ENCODE results near the gene TYRP1. TPM values are rescaled to one million over a fixed set of nuclear protein-coding genes. Genes with fewer than 3 reads are reported as not detected.
"Not testable (repeated sequence)": the region's sequence is repeated elsewhere in the genome, so short reads cannot be mapped to it uniquely, and the experiment has no call there.

TYRP1 gene
- total RNA-seq, 4 donors from 2014 or later: 27.6 to 85.6 (median 53.5) TPM

- no peak overlapping the region for H3K4me3 ChIP-seq (ENCODE audit: low read depth, poor library complexity, severe bottlenecking)
- 80 to 88% methylated on average over 2 of the region's 2 CpGs for WGBS, 2 donors
- DNase-seq (ENCODE audit: low spot score in 2 of 2): no peak
- intact Hi-C loops (cut with DNase I; ENCODE audit: low total_unique reads): no loop called here
- TF ChIP-seq POLR2A (IDR thresholded peaks at IDR 0.05): no peak
- no peak for TF ChIP-seq CTCF (IDR thresholded peaks at IDR 0.05)
Measured at GRCh38 chr9:12670006-12670405, 23.2 kb upstream of the TYRP1 start.

- intact Hi-C loops (cut with DNase I; ENCODE audit: low total_unique reads): no loop called here
- TF ChIP-seq CTCF (IDR thresholded peaks at IDR 0.05): no peak
- no peak for TF ChIP-seq POLR2A (IDR thresholded peaks at IDR 0.05)
- 81 to 90% methylated on average over 5 of the region's 5 CpGs for WGBS, 2 donors
- H3K4me3 ChIP-seq (ENCODE audit: low read depth, poor library complexity, severe bottlenecking): no peak overlapping the region
- DNase-seq (ENCODE audit: low spot score in 2 of 2): no peak
Measured at GRCh38 chr9:12674961-12675360, 18.2 kb upstream of the TYRP1 start.

- WGBS, 2 donors: 96 to 98% methylated on average over 11 of the region's 11 CpGs
- H3K4me3 ChIP-seq (ENCODE audit: low read depth, poor library complexity, severe bottlenecking); intact Hi-C loops (cut with DNase I; ENCODE audit: low total_unique reads); DNase-seq (ENCODE audit: low spot score in 2 of 2): not testable (repeated sequence)
Measured at GRCh38 chr9:12677462-12678126, 15.6 kb upstream of the TYRP1 start.

GRCh38 chr9:12680341-12680740 lies 12.8 kb upstream of the TYRP1 start:
- WGBS, 2 donors: 6 to 23% methylated on average over 2 of the region's 2 CpGs
- no peak for DNase-seq (ENCODE audit: low spot score in 2 of 2)
- TF ChIP-seq POLR2A (IDR thresholded peaks at IDR 0.05): no peak
- TF ChIP-seq CTCF (IDR thresholded peaks at IDR 0.05): no peak
- intact Hi-C loops (cut with DNase I; ENCODE audit: low total_unique reads): no loop called here
- no peak overlapping the region for H3K4me3 ChIP-seq (ENCODE audit: low read depth, poor library complexity, severe bottlenecking)

- DNase-seq (ENCODE audit: low spot score in 2 of 2): no peak
- WGBS, 2 donors: 72 to 73% methylated on average over 3 of the region's 3 CpGs
- H3K4me3 ChIP-seq (ENCODE audit: low read depth, poor library complexity, severe bottlenecking): no peak overlapping the region
- intact Hi-C loops (cut with DNase I; ENCODE audit: low total_unique reads): no loop called here
- no peak for TF ChIP-seq CTCF (IDR thresholded peaks at IDR 0.05)
- TF ChIP-seq POLR2A (IDR thresholded peaks at IDR 0.05): no peak
Measured at GRCh38 chr9:12680757-12681156, 12.4 kb upstream of the TYRP1 start.

GRCh38 chr9:12681620-12682019 lies 11.6 kb upstream of the TYRP1 start:
- intact Hi-C loops (cut with DNase I; ENCODE audit: low total_unique reads): no loop called here

More at GRCh38 chr9:12681620-12682019, 11.6 kb upstream of the TYRP1 start:
- DNase-seq (ENCODE audit: low spot score in 2 of 2): no peak
- no peak overlapping the region for H3K4me3 ChIP-seq (ENCODE audit: low read depth, poor library complexity, severe bottlenecking)
- no peak for TF ChIP-seq POLR2A (IDR thresholded peaks at IDR 0.05)
- TF ChIP-seq CTCF (IDR thresholded peaks at IDR 0.05): no peak

Data from lower leg skin (tissue), 4 donors.